DMS79 (cell line): ENCODE data around the gene BAG2.

Source experiments
- DNase-seq: peaks from one replicate; lab custom pipeline; 2025; lab: John Stamatoyannopoulos, UW

BAG2 gene

DNA sequence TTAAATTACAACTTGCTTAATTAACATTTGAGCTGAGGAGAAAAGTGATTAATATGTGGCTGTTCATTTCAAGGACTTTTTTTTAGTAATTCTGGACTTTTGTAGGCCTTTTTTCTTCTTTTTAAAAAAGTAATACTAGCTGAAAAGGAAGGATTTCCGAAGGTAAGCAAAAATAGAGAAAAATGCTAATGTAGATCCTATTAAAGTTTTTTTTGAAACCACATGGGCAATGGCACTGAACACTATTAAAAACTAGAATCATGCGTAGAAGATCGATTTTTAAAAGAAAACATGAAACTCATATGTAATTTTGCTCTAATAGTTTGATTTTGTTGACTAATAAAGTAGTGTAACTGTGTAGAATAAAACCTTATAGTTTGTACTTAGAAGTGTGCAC lies 2.4 kb downstream of the BAG2 start:
- DNase-seq: no peak

DNA sequence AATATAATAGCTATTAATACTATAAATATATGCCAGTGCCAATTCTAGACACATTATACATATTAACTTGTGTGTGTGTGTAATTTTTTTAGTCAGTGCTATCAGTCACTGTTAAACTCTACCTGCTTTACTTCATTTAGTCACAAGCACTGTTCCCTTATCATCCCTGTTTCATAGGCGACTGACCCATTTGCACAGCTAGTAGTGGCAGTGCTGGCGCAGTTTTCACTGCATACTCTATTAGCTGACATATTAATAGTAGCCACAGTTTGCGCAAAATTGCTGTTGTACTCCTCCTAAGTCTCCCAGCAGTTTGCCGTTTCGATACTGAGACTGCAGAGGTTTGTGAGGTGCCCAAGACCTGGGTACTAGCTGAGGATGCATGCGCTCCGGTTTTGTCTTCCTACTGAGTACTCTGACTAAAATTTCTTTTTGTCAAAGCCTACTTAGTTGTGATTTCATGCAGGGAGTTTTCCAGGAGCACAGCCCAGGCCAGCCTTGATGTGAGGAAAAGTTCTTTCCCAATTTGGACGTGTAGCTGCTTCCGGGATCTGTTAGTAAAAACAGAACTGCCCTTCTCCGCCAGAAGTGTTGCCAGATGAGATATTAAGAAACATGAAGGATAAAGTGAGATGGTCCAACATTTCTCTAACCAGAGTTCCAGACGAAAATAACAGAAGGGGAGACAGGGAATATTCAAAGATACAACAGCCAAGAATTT lies 5.6 kb downstream of the BAG2 start:
- DNase-seq: no peak

DNA sequence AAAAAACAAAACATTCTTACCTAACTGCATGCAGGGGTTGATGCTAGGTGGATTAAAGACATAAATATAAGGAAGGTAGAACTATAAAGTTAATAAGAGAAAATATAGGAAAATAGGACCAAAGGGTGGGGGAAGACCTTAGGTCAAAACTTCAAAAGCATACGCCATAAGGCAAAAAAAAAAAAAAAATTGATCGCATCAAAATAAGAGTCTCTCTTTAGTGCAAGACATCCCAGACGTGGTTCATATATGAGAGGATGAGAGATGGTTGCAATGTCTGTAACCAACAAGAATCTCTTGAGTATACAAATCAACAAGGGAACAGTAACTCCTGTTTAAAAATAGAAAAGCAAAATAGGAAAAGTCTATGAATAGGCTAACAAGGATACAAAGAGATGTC lies 8.5 kb downstream of the BAG2 start:
- DNase-seq: no peak

DNA sequence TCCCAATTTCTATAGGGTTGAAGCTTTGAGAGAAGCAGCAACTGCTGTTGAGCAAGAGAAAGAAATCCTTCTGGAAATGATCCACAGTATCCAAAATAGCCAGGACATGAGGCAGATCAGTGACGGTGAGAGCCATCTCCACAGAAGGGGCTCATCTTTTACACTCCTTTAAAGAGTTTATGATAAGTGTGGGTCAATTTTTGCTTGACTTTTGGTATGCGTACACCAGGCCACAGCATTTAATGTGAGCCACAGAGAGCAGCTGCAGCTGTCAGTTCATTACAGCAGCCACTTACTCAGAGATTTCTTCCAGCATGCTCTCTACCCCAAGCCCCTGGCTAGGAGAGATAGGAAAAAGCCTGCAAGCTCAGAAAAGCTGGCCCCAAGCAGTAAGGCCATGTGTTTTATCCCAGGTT lies 9.9 kb downstream of the BAG2 start:
- DNase-seq: no peak

DNA sequence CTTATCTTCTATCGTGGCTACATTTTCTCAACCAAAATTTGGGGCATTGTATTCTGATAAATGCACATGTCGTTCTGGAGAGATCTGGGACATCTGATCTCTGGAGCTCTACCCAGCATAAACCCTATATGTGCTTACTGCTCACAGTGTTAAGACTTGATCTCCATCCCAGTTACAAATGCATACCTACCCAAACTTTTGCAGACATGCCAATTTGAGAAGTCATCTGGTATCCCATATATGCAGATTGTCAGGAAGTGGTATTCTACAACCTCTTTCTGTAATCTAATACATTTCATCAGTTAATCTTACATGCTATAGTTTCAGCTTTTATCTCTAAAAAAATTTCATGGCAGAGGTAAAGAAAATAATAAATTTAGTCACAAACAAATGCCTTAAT lies 11.2 kb downstream of the BAG2 start:
- no peak for DNase-seq

DNA sequence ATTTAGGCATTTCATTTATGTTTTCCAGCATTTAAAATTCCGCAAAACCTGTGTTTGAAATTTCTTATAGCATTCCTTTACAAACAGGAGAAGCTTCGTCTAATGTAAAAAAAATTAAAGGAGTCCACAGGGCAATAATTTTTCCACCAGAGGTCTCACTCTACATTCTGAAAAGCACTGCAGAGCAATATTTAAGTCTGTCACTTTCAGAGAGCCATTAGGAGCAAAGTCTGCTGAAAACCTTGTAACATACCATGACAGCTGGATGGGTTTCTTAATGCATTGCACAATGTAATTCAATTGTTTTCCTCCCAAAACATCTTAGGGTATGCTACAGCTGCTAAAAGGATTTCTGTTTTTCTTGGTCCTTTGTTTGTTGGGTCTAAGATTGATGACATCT lies 18.0 kb downstream of the BAG2 start:
- no peak for DNase-seq

DNA sequence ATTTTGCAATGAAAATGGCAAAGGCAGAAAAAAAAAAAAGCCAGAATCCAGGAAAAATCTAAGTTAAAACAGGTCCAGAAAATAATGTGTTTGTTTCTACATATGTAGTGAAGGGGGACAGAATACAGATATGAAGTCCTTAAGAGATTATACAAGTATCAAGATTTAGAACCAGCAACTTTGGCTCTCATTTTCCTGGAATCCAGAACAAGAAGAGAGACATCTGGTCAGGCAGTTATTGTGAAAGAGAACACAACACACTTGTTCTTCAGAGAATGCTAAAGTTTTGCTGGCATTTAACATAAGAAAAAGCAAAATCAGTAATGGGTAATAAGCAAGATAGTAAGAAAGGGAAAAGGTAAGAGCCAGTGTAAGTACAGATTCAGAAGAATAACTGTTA lies 21.1 kb downstream of the BAG2 start:
- DNase-seq: no peak

DNA sequence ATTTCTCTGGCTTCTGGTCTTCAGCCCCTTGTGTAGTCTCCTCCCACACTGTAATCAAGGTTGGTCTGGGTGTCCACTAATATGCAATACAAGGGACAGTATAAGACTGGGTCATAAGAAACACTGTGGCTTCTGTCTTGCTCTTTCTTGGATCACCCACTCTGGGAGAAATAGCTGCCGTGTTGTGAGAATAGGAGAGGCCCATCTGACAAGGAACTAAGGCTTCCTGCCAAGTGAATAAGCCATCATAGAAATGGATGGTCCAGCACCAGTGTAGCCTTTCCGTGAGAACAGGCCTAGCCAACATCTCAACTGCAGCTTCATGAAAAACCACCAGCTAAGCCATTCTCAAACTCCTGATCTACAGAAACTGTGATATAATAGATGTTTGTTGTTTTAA lies 23.3 kb downstream of the BAG2 start:
- no peak for DNase-seq

DNA sequence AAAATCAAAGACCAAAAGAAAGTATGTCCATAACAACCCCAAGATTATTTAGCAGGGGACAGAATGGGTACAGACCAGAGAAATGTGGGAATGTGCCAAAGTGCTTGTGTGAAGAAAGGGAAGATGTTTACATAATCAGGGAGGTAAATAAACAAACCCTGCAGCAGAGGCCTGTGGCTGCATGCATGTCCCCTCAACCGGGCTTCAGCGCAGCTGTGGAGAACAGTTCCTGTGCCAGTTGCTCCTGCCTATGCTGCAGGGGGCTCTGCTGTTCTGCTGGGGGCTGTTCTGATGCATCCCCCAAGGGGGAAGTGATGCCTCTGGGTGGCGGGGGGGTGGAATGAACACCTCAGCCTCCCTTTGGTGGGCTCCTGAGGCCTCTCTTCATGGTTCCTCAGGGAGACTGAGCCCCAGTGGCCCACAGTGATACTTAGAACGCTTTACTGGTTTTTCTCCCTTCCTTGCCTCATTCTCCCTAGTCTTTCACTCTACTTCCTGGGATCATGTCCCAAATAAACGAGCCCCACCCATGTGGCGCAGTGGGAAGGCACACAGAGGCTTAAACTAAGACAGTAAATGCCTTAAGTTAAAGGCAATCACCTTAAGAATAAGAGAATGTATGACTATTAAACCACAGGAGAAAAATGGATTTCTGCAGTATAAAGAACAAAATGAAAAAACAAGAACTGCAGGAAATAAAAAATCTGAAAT lies 27.0 kb downstream of the BAG2 start:
- DNase-seq: peak; percentile 7

DNA sequence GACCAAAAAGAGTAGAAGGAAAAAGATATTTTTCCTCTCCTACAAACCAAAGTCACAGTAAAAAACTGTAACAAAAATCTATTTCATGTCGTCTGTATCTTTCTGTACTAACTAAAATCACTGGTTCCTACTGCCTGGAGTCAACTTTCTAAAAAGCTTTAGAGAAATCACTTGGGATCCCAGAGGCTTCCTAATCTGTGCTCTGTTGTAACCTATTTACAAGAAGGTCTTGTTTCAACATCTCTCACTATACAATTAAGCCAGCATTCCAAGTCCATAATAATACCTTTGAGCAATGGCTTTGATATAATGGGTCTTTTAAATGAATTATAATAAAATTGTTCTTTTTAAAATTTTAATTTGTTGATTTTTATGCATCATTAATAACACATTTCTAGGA lies 29.6 kb downstream of the BAG2 start:
- DNase-seq: no peak

DNA sequence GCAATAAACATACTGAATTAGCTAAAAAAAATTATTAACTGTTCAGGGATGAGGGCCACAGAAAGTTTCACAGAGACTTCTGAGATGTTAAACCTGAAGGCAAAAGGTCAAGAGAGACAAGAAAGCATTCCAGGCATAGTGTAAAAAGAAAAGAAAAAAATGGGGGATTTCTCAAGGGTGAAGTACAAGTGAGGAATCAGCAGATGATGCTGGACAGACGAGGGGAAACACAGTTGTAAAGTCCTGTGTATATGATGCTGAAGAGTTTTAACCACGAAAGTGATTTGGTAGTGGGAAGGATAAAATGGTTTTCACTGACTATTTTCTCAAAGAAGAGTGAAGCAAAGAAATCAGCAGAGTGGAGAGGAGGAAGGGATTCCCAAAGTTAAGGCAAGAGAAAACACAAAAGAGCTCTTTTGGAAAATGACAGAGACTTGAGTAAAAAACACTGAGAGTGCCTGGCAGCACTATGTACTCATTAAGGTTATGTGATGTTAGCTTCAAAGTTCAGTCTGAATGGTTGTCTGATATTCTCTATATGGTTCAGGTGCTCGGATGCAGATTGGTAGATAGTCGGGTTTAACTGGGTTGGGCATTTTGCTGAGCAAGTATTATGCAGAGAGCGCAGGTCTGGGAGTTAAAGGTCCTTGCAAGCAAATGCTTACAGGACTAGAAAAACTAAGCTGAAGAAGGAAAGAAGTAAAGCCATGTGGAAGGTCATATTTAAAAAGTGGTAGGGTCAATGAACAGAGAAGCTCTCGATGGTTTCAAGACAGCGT lies 33.6 kb downstream of the BAG2 start:
- no peak for DNase-seq

DNA sequence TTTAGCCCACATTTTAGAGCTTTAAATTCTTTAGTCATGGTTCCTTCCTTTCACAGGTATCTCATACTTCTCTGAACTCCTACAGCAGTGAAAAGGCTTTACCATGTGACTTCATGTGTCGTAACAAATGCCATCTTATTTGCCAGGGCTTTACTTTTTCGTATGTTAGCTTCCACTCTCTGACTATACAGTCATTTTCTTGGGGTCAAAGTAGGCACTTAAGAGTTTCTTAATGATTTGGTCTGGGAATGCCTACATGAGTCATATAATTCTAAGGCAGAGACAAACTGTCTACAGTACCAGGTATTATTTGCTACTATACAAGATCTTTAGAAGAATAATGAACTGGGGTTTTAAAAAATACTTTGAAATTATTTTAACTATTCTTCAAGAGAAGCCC lies 35.0 kb downstream of the BAG2 start:
- DNase-seq: no peak

DNA sequence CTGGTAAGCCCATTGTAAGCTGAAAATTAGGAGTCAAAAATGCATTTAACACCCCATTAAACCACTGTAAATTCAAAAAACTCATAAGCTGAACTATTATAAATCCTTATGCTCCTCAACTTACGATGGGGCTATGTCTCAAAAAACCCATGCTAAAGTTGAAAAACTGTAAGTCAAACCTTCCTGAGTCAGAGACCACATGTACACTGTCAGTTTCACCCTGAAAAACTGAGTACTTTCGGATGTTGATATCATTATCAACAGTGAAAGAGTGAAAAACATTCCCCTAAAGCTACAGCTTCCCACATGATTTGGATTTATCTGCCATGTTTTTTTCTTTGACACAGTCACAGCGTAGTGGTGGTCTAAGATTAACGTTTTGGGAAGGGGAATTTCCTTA lies 35.7 kb downstream of the BAG2 start:
- DNase-seq: no peak

DNA sequence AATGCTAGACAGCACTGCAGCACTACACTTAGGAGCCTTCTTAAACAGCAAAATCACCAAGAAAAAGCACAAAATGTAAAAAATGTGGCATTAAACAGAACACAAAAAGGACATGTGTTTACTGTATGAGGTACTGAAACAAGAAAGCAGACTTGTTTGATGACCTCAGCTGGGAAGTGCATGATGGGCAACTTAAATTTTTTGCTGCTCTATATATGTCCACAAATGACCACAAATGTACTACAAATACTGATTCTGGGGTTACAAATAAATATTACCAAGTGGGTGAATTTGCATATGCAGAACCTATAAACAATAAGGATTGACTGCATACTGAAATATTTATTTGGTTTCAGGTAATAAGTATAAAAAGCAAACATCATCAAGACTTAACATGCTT lies 36.9 kb downstream of the BAG2 start:
- no peak for DNase-seq

DNA sequence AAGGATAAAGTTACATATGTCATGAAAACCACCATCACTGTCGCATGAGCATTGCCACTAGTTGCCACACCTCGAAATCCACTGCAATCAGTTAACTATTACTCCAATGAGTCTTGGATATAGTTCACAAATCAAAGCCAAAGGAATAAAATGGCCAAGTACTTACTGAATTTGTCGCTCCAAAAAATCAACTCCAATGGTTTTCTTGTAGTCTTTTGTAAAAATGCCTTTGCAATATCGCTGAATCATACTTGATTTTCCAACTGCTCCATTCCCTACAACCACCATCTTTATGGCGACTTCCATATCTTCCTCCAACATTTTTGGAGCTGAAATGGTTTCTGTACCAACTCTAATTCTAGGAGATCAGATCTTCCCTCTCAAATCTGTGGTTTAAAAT lies 37.9 kb downstream of the BAG2 start:
- no peak for DNase-seq

DNA sequence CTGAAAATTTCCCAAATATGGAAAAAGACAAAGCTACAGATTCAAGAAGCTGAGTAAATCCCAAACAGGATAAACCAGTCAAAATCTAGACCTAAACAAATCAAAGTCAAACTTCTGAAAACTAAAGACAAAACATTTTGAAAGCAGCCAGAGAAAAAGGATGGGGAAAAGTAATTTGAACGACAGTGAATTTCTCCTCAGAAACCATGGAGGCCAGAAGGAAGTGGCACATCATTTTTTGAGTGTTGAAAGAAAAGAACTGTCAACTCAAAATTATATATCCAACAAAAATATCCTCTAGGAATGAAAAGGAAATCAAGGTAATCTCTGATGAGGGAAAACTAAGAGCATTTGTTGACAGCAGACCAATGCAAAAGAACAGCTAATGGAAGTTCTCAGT lies 43.1 kb downstream of the BAG2 start:
- DNase-seq: no peak

DNA sequence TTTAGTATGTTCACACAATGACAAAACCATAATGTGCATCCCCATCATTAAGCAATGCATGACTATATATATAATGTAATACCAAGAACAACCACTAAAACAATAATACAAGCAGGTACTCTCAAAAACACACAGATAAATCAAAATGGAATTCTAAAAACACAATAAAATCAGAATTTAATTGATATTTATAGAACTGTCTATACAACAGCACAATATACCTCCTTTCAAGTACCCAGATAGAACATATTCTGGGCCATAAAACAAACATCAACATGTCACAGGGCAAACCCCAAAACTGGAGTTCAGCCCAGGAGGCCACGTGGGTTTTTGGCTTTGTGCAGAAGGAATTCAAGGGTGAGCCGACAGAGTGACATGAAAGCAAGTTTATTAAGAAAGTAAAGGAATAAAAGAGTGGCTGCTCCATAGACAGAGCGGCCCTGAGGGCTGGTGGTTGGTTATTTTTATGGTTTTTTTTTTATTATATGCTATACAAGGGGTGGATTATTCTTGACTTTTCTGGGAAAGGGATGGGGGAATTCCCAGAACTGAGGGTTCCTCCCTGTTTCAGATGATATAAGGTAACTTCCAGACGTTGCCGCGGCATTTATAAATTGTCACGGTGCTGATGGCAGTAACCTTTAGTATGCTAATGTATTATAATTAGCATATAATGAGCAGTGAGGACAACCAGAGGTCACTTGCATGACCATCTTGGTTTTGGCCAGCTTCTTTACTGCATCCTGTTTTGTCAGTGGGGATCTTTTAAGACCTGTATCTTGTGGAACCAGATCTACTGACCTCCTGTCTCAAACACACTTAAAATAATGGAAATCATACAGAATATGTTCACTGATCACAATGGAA lies 44.3 kb downstream of the BAG2 start:
- DNase-seq: no peak

DNA sequence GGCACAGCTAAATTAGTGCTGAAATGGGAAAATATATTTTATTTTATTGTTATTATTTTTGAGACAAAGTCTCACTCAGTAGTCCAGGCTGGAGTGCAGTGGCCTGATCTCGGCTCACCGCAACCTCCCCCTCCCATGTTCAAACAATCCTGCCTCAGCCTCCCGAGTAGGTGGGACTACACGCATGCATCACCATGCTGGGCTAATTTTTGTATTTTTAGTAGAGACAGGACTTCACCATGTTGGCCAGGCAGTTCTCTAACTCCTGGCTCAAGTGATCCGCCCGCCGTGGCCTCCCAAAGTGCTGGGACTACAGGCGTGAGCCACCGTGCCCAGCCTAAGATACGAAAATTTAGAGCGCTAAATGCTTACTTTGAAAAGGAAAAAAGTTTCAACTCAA lies 45.1 kb downstream of the BAG2 start:
- DNase-seq: no peak

DNA sequence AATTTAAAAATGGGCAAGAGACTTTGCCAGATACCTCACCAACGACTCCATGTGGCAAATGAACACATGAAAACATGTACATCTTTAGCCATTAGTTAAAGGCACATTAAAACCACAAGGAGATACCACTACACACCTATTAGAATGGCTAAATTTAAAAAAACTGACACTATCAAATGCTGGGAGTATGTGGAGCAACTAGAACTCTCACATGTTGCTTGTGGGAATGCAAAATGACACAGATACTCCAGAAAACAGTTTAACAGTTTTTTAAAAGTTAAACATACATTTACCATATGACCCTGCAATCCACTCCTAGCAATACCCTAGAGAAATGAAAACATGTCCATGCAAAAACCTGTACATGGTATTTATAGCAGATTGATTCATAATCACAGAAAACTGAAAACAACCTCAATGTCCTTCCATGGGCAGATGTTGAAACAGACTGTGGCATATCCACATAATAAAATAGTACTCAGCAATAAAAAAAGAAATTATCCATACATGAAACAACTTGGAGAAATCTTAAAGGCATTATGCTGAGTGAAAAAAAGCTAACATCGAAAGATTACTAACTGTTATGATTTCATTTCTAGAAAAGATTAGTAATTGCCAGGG lies 48.1 kb downstream of the BAG2 start:
- DNase-seq: no peak

DNA sequence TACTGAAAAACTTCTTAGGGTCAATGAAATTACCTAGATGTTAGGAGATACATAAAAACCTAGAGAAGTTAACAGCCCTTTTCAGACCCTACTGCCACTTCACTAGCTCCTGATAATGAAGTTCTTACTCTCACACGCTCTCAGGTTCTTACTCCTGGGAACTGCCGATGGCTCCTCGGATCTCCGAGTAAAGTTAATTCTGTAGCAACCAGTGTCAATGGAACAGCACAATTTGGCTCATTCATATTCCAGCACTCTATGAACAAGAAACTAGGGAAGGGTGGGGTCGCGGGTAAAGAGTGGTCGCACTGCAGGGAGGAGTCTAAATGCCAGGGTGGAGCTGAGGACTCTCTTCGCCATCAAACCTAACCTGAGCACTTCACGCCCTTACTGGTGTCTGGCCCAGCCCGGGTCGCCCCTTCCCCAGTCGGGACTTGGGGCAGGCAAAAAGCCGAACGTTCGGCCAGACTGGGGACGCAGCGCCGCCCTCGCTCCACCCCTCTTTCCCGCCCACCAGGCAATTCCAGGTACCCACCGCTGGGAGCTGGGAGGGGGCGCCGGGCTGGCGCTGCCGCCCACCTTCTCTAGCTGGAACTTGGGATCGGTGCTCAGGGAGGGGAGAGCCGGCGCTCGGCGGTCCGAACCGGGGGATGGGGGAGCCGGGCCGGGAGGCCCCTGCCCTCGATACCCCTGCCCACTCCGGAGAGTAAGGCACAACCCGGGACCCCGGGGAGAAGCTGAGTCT lies 49.2 kb downstream of the BAG2 start:
- DNase-seq: peak; percentile 45
